Lower leg skin (tissue), 4 donors: Measurements from ENCODE around the gene CTNNAL1. TPM values are rescaled to one million over a fixed set of nuclear protein-coding genes. Genes with fewer than 3 reads are reported as not detected.

ENCODE experiments used
- DNase-seq, 2 donors: peaks; one replicate each; pipeline ENCODE4 v3.0.0-alpha.2; 2019; ENCODE audit warnings: low spot score in 2 of 2
- H3K4me3 ChIP-seq: fragments of 200-600 bp; sonication (generic); 2 replicates; pipeline ENCODE4 v1.5.1; 2017; ENCODE audit warnings: mild to moderate bottlenecking, low read depth; ENCODE audit not compliant: poor library complexity, severe bottlenecking
- CTCF ChIP-seq, 3 donors: fragments of 450-650 bp; IDR thresholded peaks; one replicate each; pipeline ENCODE4 v1.5.1; 2016; ENCODE audit warnings: antibody characterized with exemption in 3 of 3, mild to moderate bottlenecking in 3 of 3, moderate library complexity in 2 of 3
- POLR2A ChIP-seq, 2 donors: fragments of 450-650 bp; IDR thresholded peaks; one replicate each; pipeline ENCODE4 v1.6.1; 2016 to 2017; ENCODE audit warnings: antibody characterized with exemption in 2 of 2, mild to moderate bottlenecking in 1 of 2, moderate library complexity in 1 of 2
- WGBS, 2 donors: methylation state at CpG; one replicate each; pipeline ENCODE4 v1.1.5; 2018; 5-methylcytosine and 5-hydroxymethylcytosine counted together
- intact Hi-C: fragments of 100-400 bp; cut with DNase I; formaldehyde crosslinking; loops from one replicate; pipeline ENCODE4 v1.15.0; 2023; ENCODE audit warnings: low total_unique reads
- total RNA-seq, 4 donors: library from RNA; depleted of rRNA; stranded (reverse); fragments of >200 nt; gene quantifications; one replicate each; pipeline ENCODE4 v1.1.0, GENCODE V29; 2016

CTNNAL1 gene
- total RNA-seq, 4 donors from 2014 or later = 15.1 to 21.7 (median 17.6) TPM

GRCh38 chr9:109003116-109003515, 10.2 kb downstream of the CTNNAL1 start:
- no peak for DNase-seq
- H3K4me3 ChIP-seq = no peak overlapping the region
- intact Hi-C loops = no loop called here
- WGBS, 2 donors = 97 to 100% methylated on average over 2 of the region's 2 CpGs
- TF ChIP-seq CTCF (IDR thresholded peaks at IDR 0.05) = no peak
- TF ChIP-seq POLR2A (IDR thresholded peaks at IDR 0.05) = no peak

GRCh38 chr9:109002141-109002540, 11.2 kb downstream of the CTNNAL1 start:
- WGBS, 2 donors = 87 to 94% methylated on average over 4 of the region's 4 CpGs
- TF ChIP-seq POLR2A (IDR thresholded peaks at IDR 0.05) (no peak), CTCF (IDR thresholded peaks at IDR 0.05) (no peak)
- H3K4me3 ChIP-seq = no peak overlapping the region
- intact Hi-C loops = no loop called here
- DNase-seq = no peak

- H3K4me3 ChIP-seq = no peak overlapping the region
- intact Hi-C loops = no loop called here
- no peak for DNase-seq
- TF ChIP-seq POLR2A (IDR thresholded peaks at IDR 0.05) = no peak
- TF ChIP-seq CTCF (IDR thresholded peaks at IDR 0.05) = no peak
- 86 to 90% methylated on average over 1 of the region's 1 CpG for WGBS, 2 donors
Measured at GRCh38 chr9:109001275-109001676, 12.0 kb downstream of the CTNNAL1 start.

- no peak for DNase-seq
- TF ChIP-seq POLR2A (IDR thresholded peaks at IDR 0.05) (no peak), CTCF (IDR thresholded peaks at IDR 0.05) (no peak)
- intact Hi-C loops = no loop called here
- H3K4me3 ChIP-seq = no peak overlapping the region
- WGBS, 2 donors = 71 to 75% methylated on average over 1 of the region's 1 CpG
Measured at GRCh38 chr9:108997112-108997511, 16.2 kb downstream of the CTNNAL1 start.

GRCh38 chr9:108996643-108997042, 16.7 kb downstream of the CTNNAL1 start:
- 51 to 55% methylated on average over 1 of the region's 1 CpG for WGBS, 2 donors
- no peak overlapping the region for H3K4me3 ChIP-seq
- TF ChIP-seq CTCF (IDR thresholded peaks at IDR 0.05) (no peak), POLR2A (IDR thresholded peaks at IDR 0.05) (no peak)
- intact Hi-C loops = no loop called here
- no peak for DNase-seq

GRCh38 chr9:108994695-108995094, 18.6 kb downstream of the CTNNAL1 start:
- intact Hi-C loops = no loop called here
- no peak overlapping the region for H3K4me3 ChIP-seq
- TF ChIP-seq POLR2A (IDR thresholded peaks at IDR 0.05) (no peak), CTCF (IDR thresholded peaks at IDR 0.05) (no peak)
- peak in 1 of 2 donors; percentile 24 for DNase-seq
- WGBS, 2 donors = 42 to 47% methylated on average over 2 of the region's 2 CpGs
